HEK293 (cell line): ENCODE measurements around the gene PREX1.

ENCODE experiments used
- CTCF ChIP-seq: fragments of 450-650 bp; formaldehyde crosslinking; IDR thresholded peaks from 2 replicates; pipeline ENCODE4 v1.5.1; 2016; ENCODE audit warnings: missing biosample characterization, missing genetic modification characterization
- KLF16 ChIP-seq: fragments of 450-650 bp; formaldehyde crosslinking; IDR thresholded peaks from 2 replicates; pipeline ENCODE4 v1.5.1; 2017; ENCODE audit warnings: missing biosample characterization, missing genetic modification characterization
- MYNN ChIP-seq: fragments of 450-650 bp; formaldehyde crosslinking; IDR thresholded peaks from 2 replicates; pipeline ENCODE4 v1.5.1; 2016; ENCODE audit warnings: missing biosample characterization, missing genetic modification characterization, borderline replicate concordance
- ZBTB44 ChIP-seq: fragments of 450-650 bp; IDR thresholded peaks from 2 replicates; pipeline ENCODE4 v1.5.1; 2018; ENCODE audit warnings: missing biosample characterization, mild to moderate bottlenecking, missing genetic modification characterization
- ZNF292 ChIP-seq: fragments of 450-650 bp; formaldehyde crosslinking; IDR thresholded peaks from 2 replicates; pipeline ENCODE4 v1.5.1; 2016; ENCODE audit warnings: low read depth, missing biosample characterization, missing genetic modification characterization, borderline replicate concordance
- ZNF398 ChIP-seq: fragments of 450-650 bp; formaldehyde crosslinking; IDR thresholded peaks from 2 replicates; pipeline ENCODE4 v1.5.1; 2017; ENCODE audit warnings: missing biosample characterization, missing genetic modification characterization
- ZNF549 ChIP-seq: fragments of 450-650 bp; IDR thresholded peaks from 2 replicates; pipeline ENCODE4 v1.5.1; 2018; ENCODE audit warnings: missing biosample characterization, missing genetic modification characterization, mild to moderate bottlenecking, inconsistent platforms, moderate library complexity
- ZNF561 ChIP-seq: fragments of 450-650 bp; IDR thresholded peaks from 2 replicates; pipeline ENCODE4 v1.5.1; 2018; ENCODE audit warnings: missing biosample characterization, missing genetic modification characterization, borderline replicate concordance
- ZNF747 ChIP-seq: fragments of 450-650 bp; formaldehyde crosslinking; IDR thresholded peaks from 2 replicates; pipeline ENCODE4 v1.5.1; 2016; ENCODE audit warnings: missing biosample characterization, missing genetic modification characterization

- TF ChIP-seq MYNN (tag by site-specific recombination) (no peak), ZNF747 (no peak), ZBTB44 (no peak), ZNF398 (tag by site-specific recombination) (no peak), CTCF (no peak), ZNF292 (tag by site-specific recombination) (no peak), ZNF549 (no peak), ZNF561 (no peak), KLF16 (tag by site-specific recombination) (no peak)
Measured at GRCh38 chr20:48656137-48656536, 171.7 kb downstream of the PREX1 start.
